Central memory CD8-positive, alpha-beta T cell (primary cell): ENCODE measurements around the gene SIMC1.

Experiments used
- ATAC-seq: fragments of 150-1000 bp; cut with Tn5 transposase; replicated peaks from 2 replicates; pipeline ENCODE4 v1.10.0; 2022; ENCODE audit warnings: mild to moderate bottlenecking, moderate FRiP score, moderate number of reproducible peaks; ENCODE audit not compliant: poor library complexity, severe bottlenecking; ENCODE audit errors: extremely low read depth
- DNase-seq, 2 donors: peaks; one replicate each; pipeline ENCODE4 v3.0.0; 2021; ENCODE audit warnings: low spot score in 2 of 2
- H3K27ac Mint-ChIP-seq: one replicate; pipeline ENCODE4 v1.8.0; 2022; ENCODE audit warnings: low read depth, mild to moderate bottlenecking, moderate library complexity, mixed read lengths
- H3K27me3 Mint-ChIP-seq: one replicate; pipeline ENCODE4 v1.8.0; 2022; ENCODE audit warnings: mixed read lengths
- H3K36me3 Mint-ChIP-seq: one replicate; pipeline ENCODE4 v1.8.0; 2022; ENCODE audit warnings: mild to moderate bottlenecking, moderate library complexity, mixed read lengths; ENCODE audit not compliant: insufficient read depth
- H3K4me1 Mint-ChIP-seq: one replicate; pipeline ENCODE4 v1.8.0; 2022; ENCODE audit warnings: mixed read lengths
- H3K4me3 Mint-ChIP-seq: one replicate; pipeline ENCODE4 v1.8.0; 2022; ENCODE audit warnings: mild to moderate bottlenecking, moderate library complexity, mixed read lengths
- H3K9me3 Mint-ChIP-seq: one replicate; pipeline ENCODE4 v1.8.0; 2022; ENCODE audit warnings: mixed read lengths

Gene SIMC1

DNA sequence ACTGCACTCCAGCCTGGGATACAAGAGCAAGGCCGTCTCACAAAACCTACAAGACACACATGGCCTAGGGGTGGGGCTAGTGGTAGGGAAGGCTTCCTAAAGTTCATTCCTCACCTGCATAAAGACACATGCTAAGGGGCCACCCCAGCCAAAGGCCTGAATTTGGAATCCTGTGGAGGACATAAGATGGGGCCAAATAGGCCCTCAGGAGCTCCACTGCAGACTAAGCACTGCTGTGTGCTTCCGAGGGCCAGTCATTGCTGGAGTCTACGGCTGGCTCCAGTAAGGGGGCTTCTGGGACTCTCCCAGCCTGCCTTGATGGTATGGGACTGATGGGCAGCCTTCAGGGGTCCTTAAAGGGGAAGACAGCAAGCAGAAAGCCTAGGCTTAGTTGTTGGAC is 144.5 kb downstream of the SIMC1 start:
- ATAC-seq = no peak
- no peaks in the 10 kb centered on the region for H3K27me3 Mint-ChIP-seq
- peaks cover 13% of the 10 kb centered on the region for H3K36me3 Mint-ChIP-seq
- no peak overlapping the region for H3K4me3 Mint-ChIP-seq
- no peak overlapping the region for H3K27ac Mint-ChIP-seq
- peaks cover 27% of the 10 kb centered on the region for H3K4me1 Mint-ChIP-seq
- DNase-seq = no peak
- no peaks in the 10 kb centered on the region for H3K9me3 Mint-ChIP-seq

DNA sequence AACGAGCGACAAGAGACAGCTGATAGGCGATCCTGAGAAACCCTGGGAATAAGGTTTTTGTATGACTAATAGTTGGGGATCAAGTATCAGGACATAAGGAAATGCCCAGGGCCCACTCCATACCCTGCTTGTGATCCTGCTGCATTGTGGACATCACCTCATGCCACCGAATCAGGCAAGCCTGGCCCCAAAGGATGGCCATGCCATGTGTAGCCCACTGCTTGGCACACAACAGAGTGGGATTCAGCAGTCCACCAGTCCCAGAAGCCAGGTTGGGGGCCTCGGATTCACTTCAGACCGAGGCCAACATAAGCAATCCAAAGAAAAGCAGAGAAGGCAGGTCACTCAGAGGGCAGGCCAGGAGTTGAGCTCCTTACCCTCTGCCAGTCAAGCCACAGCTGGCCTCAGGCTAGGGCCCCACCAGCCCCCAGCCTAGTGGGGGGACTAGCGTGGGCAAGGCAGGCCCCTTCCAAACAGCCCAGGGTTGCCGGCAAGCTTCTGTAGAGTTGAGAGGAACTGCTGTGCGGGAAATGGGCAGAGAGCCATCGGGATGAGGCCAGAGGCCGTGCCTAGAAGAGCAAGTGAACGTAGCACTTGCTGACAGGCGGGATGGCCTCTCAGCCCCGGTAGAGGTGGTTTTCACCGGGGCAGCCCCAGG is 145.2 kb downstream of the SIMC1 start:
- Mint-ChIP-seq H3K4me1 (peaks cover 33% of the 10 kb centered on the region), H3K36me3 (peaks cover 16% of the 10 kb centered on the region), H3K9me3 (no peaks in the 10 kb centered on the region), H3K27me3 (no peaks in the 10 kb centered on the region), H3K27ac (no peak overlapping the region), H3K4me3 (no peak overlapping the region)
- ATAC-seq (no peak), DNase-seq (no peak)

DNA sequence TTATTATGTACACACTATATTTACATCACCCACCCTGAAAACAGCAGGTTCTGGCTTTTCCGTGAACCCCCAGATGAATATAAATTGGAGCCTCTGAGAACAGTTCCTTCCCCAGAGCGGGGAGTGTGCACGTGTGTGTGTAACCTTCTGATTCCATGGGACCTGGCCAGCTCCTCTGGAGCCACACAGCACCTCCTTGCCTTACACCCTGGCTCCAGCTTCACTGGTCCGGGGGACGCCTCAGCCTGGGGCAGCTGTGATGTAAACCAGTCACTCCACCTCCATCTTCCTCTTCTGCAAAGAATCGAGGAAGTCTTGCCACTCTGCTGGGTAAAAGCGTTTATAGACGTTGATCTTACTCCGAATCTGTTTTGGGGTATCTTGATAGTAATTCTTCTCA is 145.7 kb downstream of the SIMC1 start:
- no peak overlapping the region for H3K27ac Mint-ChIP-seq
- no peaks in the 10 kb centered on the region for H3K27me3 Mint-ChIP-seq
- H3K4me3 Mint-ChIP-seq = no peak overlapping the region
- no peak for DNase-seq
- H3K9me3 Mint-ChIP-seq = no peaks in the 10 kb centered on the region
- no peak for ATAC-seq
- H3K36me3 Mint-ChIP-seq = peaks cover 21% of the 10 kb centered on the region
- peaks cover 34% of the 10 kb centered on the region for H3K4me1 Mint-ChIP-seq

DNA sequence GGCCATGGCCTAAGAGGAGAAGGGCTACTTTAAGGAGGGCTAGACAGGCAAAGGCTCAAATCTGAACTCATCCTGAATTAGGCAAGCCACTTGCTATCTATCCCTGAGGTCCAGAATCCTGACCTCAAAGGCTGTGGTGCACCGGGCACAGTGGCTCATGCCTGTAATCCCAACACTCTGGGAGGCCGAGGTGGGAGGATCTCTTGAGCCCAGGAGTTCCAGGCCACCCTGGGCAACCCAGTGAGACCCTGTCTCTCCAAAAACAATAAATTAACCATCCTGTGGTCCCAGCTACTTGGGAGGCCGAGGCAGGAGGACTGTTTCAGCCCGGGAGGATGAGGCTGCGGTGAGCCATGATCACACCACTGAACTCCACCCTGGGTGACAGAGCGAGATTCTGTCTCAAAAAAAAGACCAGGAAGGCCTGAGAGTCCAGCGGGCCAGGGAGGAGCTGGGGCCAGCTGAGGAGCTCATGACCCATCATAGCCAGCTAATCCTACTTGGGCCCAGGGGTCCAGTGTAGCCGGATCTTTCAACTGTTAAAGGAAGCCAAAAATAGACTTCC is 146.2 kb downstream of the SIMC1 start:
- H3K27me3 Mint-ChIP-seq = no peaks in the 10 kb centered on the region
- no peak for DNase-seq
- H3K36me3 Mint-ChIP-seq = peaks cover 26% of the 10 kb centered on the region
- H3K4me1 Mint-ChIP-seq = peaks cover 36% of the 10 kb centered on the region
- no peak overlapping the region for H3K4me3 Mint-ChIP-seq
- no peak overlapping the region for H3K27ac Mint-ChIP-seq
- H3K9me3 Mint-ChIP-seq = no peaks in the 10 kb centered on the region
- no peak for ATAC-seq

DNA sequence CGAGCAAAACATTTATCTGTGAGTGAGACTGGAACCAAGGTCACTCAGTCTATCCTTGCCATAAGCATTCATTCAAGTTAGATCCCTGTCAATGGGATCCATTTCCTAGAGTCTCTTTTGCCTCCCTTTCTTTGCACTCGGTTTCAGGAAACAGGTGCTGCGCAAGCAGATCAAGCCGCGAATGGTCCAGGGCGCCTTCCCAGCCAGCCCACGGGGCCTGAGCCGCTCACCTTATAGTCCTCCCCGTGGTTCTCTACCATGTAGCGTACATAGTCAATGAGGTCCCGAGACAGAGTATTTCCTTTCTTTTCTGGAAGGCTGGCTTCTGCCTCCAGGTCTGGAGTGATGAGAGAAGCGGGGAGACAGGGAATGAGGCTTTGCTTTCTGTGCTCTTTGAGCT is 146.8 kb downstream of the SIMC1 start:
- DNase-seq (no peak), ATAC-seq (no peak)
- Mint-ChIP-seq H3K36me3 (peaks cover 26% of the 10 kb centered on the region), H3K4me1 (peaks cover 39% of the 10 kb centered on the region), H3K27me3 (no peaks in the 10 kb centered on the region), H3K4me3 (no peak overlapping the region), H3K27ac (no peak overlapping the region), H3K9me3 (no peaks in the 10 kb centered on the region)

GRCh38 chr5:176386491-176386890 is 148.3 kb downstream of the SIMC1 start:
- Mint-ChIP-seq H3K4me1 (peaks cover 39% of the 10 kb centered on the region), H3K27me3 (no peaks in the 10 kb centered on the region), H3K36me3 (peaks cover 28% of the 10 kb centered on the region), H3K9me3 (no peaks in the 10 kb centered on the region), H3K27ac (no peak overlapping the region), H3K4me3 (no peak overlapping the region)
- DNase-seq (no peak), ATAC-seq (no peak)

DNA sequence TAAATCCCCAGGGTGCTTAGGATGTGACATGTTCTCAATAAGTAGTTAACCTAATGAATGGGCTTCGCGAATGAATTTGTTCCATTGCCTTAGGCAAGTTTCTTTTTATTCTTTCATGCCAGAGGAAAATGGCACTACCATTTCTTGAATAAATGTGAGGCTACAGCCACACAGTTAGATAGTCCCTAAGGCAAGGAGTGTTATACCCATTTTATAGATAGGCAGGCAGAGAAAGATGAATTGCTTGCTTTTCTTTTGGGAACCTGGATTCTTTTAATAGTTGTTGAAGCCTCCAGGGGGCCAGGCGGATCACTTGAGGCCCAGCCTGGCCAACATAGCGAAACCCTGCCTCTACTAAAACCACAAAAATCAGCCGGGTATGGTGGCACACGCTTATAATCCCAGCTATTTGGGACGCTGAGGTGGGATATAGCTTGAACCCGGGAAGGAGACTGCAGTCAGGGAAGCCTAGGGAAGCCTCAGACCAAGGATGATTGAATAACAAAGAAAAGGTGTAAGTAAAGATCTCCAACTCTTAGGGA is 149.2 kb downstream of the SIMC1 start:
- Mint-ChIP-seq H3K27me3 (no peaks in the 10 kb centered on the region), H3K9me3 (no peaks in the 10 kb centered on the region), H3K4me3 (peak overlapping the region; percentile 85), H3K27ac (peak overlapping the region; percentile 95), H3K4me1 (peaks cover 39% of the 10 kb centered on the region), H3K36me3 (peaks cover 31% of the 10 kb centered on the region)
- no peak for ATAC-seq
- no peak for DNase-seq

- no peak for DNase-seq
- peaks cover 30% of the 10 kb centered on the region for H3K36me3 Mint-ChIP-seq
Observed at GRCh38 chr5:176388003-176388443, 149.8 kb downstream of the SIMC1 start.

DNA sequence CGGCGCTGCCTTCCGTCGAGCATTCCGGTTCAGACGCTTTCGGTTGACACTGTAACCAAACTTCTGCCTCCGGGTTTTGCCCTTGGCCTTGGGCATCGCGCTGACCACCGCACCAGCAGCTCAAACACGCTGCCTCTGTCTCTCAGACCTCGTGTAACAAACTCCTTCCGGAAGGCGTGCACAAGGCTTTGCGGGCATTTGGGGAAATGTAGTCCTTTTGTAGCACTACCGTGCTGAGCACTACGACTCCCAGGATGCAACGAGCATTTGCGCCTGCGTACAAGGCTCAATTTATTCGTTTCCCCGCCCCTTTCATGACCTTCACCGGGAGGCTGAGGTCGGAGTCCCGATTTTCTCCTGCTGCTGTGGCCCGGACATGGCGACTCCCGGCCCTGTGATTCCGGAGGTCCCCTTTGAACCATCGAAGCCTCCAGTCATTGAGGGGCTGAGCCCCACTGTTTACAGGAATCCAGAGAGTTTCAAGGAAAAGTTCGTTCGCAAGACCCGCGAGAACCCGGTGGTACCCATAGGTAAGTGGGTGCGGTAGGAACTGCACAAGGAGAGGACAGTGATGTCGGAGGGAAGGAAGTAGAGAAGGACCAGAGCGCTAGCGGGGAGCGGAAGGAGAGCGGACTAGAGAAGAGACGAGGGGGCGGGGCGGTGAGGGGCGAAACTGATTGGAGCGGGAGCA is 150.4 kb downstream of the SIMC1 start, which contains the start of the genes HIGD2A and NOP16:
Gene HIGD2A, plus strand, starts transcription at position 308 of the 691 bp plus-strand sequence. Its CDS starts 69 bp downstream, at position 377.
Gene NOP16, minus strand, starts transcription at position 155 of the 691 bp plus-strand sequence. Its CDS starts 59 bp downstream, at position 96.
- Mint-ChIP-seq H3K4me3 (peak within 1 kb of the TSS; percentile 85), H3K36me3 (peaks cover 31% of the 10 kb centered on the region), H3K27me3 (no peaks in the 10 kb centered on the region), H3K27ac (peak within 1 kb of the TSS; percentile 95), H3K9me3 (no peaks in the 10 kb centered on the region), H3K4me1 (peaks cover 39% of the 10 kb centered on the region)
- DNase-seq (peak; percentile 94 to 98), ATAC-seq (peak; percentile 89)

More at GRCh38 chr5:176388003-176388443, 149.8 kb downstream of the SIMC1 start:
- Mint-ChIP-seq H3K4me1 (peaks cover 39% of the 10 kb centered on the region), H3K9me3 (no peaks in the 10 kb centered on the region), H3K27me3 (no peaks in the 10 kb centered on the region), H3K4me3 (peak overlapping the region; percentile 85), H3K27ac (peak overlapping the region; percentile 95)
- ATAC-seq = no peak

DNA sequence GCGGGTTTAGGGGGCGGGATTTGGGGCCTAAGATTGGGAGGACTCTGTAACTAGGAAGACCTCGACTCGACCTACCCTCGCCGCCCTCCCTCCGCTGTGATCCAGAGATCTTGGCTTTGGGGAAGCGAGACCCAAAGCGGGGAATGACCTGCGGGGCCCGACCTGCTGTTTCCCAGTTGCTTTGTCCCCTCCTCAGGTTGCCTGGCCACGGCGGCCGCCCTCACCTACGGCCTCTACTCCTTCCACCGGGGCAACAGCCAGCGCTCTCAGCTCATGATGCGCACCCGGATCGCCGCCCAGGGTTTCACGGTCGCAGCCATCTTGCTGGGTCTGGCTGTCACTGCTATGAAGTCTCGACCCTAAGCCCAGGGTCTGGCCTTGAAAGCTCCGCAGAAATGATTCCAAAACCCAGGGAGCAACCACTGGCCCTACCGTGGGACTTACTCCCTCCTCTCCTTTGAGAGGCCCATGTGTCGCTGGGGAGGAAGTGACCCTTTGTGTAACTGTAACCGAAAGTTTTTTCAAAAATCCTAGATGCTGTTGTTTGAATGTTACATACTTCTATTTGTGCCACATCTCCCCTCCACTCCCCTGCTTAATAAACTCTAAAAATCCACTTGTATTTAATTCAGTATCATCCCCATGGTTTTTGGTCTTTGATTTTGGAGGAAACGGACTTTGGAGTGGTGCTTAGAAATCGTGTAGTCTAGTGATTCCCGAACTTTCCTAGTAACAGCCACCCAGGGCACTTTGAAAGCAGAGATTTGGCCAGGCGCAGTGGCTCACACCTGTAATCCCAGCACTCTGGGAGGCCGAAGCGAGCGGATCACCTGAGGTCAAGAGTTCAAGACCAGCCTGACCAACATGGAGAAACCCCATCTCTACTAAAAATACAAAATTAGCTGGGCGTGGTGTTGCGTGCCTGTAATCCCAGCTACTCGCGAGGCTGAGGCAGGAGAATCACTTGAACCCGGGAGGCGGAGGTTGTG is 151.2 kb downstream of the SIMC1 start:
- H3K9me3 Mint-ChIP-seq = no peaks in the 10 kb centered on the region
- no peaks in the 10 kb centered on the region for H3K27me3 Mint-ChIP-seq
- peaks cover 29% of the 10 kb centered on the region for H3K36me3 Mint-ChIP-seq
- peak; percentile 44 for ATAC-seq
- no peak for DNase-seq
- H3K4me1 Mint-ChIP-seq = peaks cover 39% of the 10 kb centered on the region
- peak overlapping the region; percentile 85 for H3K4me3 Mint-ChIP-seq
- peak overlapping the region; percentile 95 for H3K27ac Mint-ChIP-seq

DNA sequence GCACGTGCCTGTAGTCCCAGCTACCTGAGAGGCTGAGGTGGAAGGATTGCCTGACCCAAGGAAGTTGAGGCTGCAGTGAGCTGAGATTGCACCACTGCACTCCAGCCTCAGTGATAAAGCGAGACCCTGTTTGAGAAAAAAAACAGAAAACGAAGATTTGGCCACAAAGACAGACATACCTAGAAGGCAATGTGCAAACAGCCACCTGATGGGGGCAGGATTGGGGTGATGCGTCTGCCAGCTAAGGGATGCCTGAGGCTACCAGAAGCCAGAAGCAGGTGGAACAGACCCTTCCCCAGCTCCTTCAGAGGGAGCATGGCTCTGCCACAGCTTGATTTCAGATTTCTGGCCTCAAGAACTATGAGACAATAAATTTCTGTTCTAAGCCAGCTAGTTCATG is 153.3 kb downstream of the SIMC1 start:
- H3K27ac Mint-ChIP-seq = no peak overlapping the region
- DNase-seq = no peak
- ATAC-seq = no peak
- H3K36me3 Mint-ChIP-seq = peaks cover 29% of the 10 kb centered on the region
- peaks cover 24% of the 10 kb centered on the region for H3K4me1 Mint-ChIP-seq
- H3K27me3 Mint-ChIP-seq = no peaks in the 10 kb centered on the region
- no peak overlapping the region for H3K4me3 Mint-ChIP-seq
- no peaks in the 10 kb centered on the region for H3K9me3 Mint-ChIP-seq

GRCh38 chr5:176391999-176392398 is 153.8 kb downstream of the SIMC1 start:
- Mint-ChIP-seq H3K9me3 (no peaks in the 10 kb centered on the region), H3K4me3 (no peak overlapping the region), H3K27ac (no peak overlapping the region), H3K36me3 (peaks cover 27% of the 10 kb centered on the region), H3K27me3 (no peaks in the 10 kb centered on the region), H3K4me1 (peaks cover 19% of the 10 kb centered on the region)
- DNase-seq = no peak
- ATAC-seq = no peak
